ENCODE data around the gene SH3RF1. TPM values are rescaled to one million over a fixed set of nuclear protein-coding genes. Genes with fewer than 3 reads are reported as not detected.

SH3RF1 gene
- total RNA-seq, 1 donor from 2014 or later, result 25.6 TPM

- Histone ChIP-seq H3K4me3 (ENCODE audit: low read depth, low read length) (no peak overlapping the region), H3K27me3 (ENCODE audit: control insufficient read depth, insufficient read depth, low read length) (no peaks in the 10 kb centered on the region), H3K36me3 (ENCODE audit: control insufficient read depth, insufficient read depth, low read length) (no peaks in the 10 kb centered on the region)
- no peak for DNase-seq (ENCODE audit: low read depth)
- TF ChIP-seq CTCF (IDR thresholded peaks at IDR 0.05; ENCODE audit: insufficient read depth, low read length, poor library complexity, severe bottlenecking), result no peak
Observed at GRCh38 chr4:169080981-169081380, 189.8 kb downstream of the SH3RF1 start.

DNA sequence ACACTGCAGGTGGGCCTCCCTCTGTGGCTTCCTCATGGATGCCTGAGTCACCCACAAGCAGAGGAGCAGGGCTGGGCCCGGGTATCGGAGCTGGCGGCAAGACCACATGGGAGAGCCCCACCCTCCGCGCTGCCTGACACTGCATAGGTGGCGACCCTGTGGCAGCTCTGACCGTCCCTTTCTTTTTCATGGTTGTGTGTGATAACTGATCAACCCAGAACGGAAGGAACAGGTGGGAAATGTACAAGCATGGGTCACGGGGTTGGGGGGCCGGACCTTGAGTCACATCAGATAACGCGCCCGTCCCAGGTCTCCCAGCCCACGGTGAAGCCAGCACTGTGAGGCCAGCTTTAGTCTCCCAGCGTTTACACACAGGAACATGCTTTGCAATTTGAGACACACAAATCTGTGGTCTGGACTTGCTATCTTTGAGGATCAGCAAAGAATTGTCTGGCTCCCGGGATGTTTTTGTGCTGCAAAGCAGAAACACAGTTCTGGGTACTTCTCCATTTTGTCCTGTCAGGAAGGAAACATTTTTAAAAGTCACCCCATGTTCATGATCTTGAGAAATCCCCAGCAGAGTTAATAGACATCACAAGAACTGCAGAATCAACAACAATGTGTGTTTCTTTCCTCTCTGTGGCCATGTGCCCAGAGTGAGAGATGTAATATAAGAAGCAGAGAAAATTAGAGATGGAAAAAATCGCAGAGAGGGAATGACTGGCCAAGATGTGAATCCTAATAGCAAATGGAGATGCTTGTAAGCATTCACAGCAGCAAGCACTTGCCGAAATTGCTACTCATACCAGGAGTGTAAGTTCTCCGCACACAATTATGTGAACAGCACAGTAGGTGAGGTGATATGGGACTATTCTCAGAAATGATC lies 190.6 kb downstream of the SH3RF1 start:
- no peaks in the 10 kb centered on the region for H3K27me3 ChIP-seq (ENCODE audit: control insufficient read depth, insufficient read depth, low read length)
- H3K36me3 ChIP-seq (ENCODE audit: control insufficient read depth, insufficient read depth, low read length), result no peaks in the 10 kb centered on the region
- H3K4me3 ChIP-seq (ENCODE audit: low read depth, low read length), result no peak overlapping the region
- no peak for TF ChIP-seq CTCF (IDR thresholded peaks at IDR 0.05; ENCODE audit: insufficient read depth, low read length, poor library complexity, severe bottlenecking)
- DNase-seq (ENCODE audit: low read depth), result no peak

- Histone ChIP-seq H3K4me3 (ENCODE audit: low read depth, low read length) (no peak overlapping the region), H3K36me3 (ENCODE audit: control insufficient read depth, insufficient read depth, low read length) (no peaks in the 10 kb centered on the region), H3K27me3 (ENCODE audit: control insufficient read depth, insufficient read depth, low read length) (no peaks in the 10 kb centered on the region)
- TF ChIP-seq CTCF (IDR thresholded peaks at IDR 0.05; ENCODE audit: insufficient read depth, low read length, poor library complexity, severe bottlenecking), result no peak
- no peak for DNase-seq (ENCODE audit: low read depth)
Observed at GRCh38 chr4:169074117-169074516, 196.6 kb downstream of the SH3RF1 start.

GRCh38 chr4:169071747-169072146 lies 199.0 kb downstream of the SH3RF1 start:
- no peak for TF ChIP-seq CTCF (IDR thresholded peaks at IDR 0.05; ENCODE audit: insufficient read depth, low read length, poor library complexity, severe bottlenecking)
- Histone ChIP-seq H3K36me3 (ENCODE audit: control insufficient read depth, insufficient read depth, low read length) (no peaks in the 10 kb centered on the region), H3K27me3 (ENCODE audit: control insufficient read depth, insufficient read depth, low read length) (no peaks in the 10 kb centered on the region), H3K4me3 (ENCODE audit: low read depth, low read length) (no peak overlapping the region)
- no peak for DNase-seq (ENCODE audit: low read depth)

DNA sequence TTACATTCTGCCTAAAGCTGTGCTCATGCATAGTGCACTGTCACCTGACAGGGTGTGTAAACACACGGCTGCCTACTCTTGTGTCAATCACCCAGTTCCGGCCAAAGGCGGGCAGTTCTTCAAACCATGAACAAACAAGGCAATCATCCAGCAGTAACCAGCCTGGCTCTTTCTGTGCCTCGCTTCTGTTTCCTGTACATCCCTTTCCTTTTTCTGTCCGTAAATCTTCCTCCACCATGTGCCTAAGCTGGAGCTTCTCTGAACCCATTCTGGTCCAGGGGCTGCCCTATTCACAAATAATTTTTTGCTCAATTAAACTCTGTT lies 199.9 kb downstream of the SH3RF1 start:
- no peak for DNase-seq (ENCODE audit: low read depth)
- Histone ChIP-seq H3K27me3 (ENCODE audit: control insufficient read depth, insufficient read depth, low read length) (no peaks in the 10 kb centered on the region), H3K36me3 (ENCODE audit: control insufficient read depth, insufficient read depth, low read length) (no peaks in the 10 kb centered on the region), H3K4me3 (ENCODE audit: low read depth, low read length) (no peak overlapping the region)
- no peak for TF ChIP-seq CTCF (IDR thresholded peaks at IDR 0.05; ENCODE audit: insufficient read depth, low read length, poor library complexity, severe bottlenecking)

All from kidney epithelial cell (primary cell).